Measurements from ENCODE around the gene PCSK9.
"Not testable (repeated sequence)": the region's sequence is repeated elsewhere in the genome, so short reads cannot be mapped to it uniquely, and the experiment has no call there.

DNA sequence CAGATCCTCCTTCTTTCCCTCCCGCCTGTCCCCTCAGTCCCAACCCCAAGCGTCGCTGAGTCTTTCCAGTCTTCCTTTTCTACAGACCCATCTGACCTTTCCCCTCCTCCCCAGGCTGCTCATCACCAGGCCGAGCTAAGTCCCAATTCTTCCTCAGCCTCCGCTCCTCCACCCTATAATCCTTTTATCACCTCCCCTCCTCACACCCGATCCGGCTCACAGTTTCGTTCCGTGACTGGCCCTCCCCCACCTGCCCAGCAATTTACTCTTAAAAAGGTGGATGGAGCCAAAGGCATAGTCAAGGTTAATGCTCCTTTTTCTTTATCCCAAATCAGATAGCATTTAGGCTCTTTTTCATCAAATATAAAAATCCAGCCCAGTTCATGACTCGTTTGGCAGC is 15.2 kb upstream of the PCSK9 start:
- TF ChIP-seq BCL3, ATF2 (CRISPR knock-in tag; IDR thresholded peaks at IDR 0.05): not testable (repeated sequence)
